Fibroblast of lung (primary cell): ENCODE measurements around the gene GGACT. TPM values are rescaled to one million over a fixed set of nuclear protein-coding genes. Genes with fewer than 3 reads are reported as not detected.

Experiments
- DNase-seq, 2 donors: peaks; one replicate each; pipeline versions ENCODE4 v3.0.0 to v3.0.0-alpha.2; 2010; ENCODE audit warnings: low read depth in 2 of 2
- H2AFZ ChIP-seq: 2 replicates; pipeline ENCODE4 v1.5.1; 2012; ENCODE audit warnings: low read length, control low read depth, inconsistent platforms
- H3K27ac ChIP-seq: 2 replicates; pipeline ENCODE4 v1.5.1; 2011; ENCODE audit warnings: low read length, control low read depth; ENCODE audit not compliant: insufficient read depth
- H3K27me3 ChIP-seq: 2 replicates; pipeline ENCODE4 v1.5.1; 2011; ENCODE audit warnings: mild to moderate bottlenecking, low read length; ENCODE audit not compliant: control insufficient read depth, insufficient read depth
- H3K36me3 ChIP-seq: 2 replicates; pipeline ENCODE4 v1.5.1; 2011; ENCODE audit warnings: low read length; ENCODE audit not compliant: control insufficient read depth, insufficient read depth
- H3K4me1 ChIP-seq: 2 replicates; pipeline ENCODE4 v1.5.1; 2011; ENCODE audit warnings: low read length; ENCODE audit not compliant: control insufficient read depth, insufficient read depth; ENCODE audit errors: extremely low read depth
- H3K4me2 ChIP-seq: 2 replicates; pipeline ENCODE4 v1.5.1; 2011; ENCODE audit warnings: low read length, control low read depth; ENCODE audit not compliant: insufficient read depth; ENCODE audit errors: extremely low read depth
- H3K4me3 ChIP-seq, 4 experiments: fragments of 200-600 bp in 1 of 4; sonication (generic) in 1 of 4; replicated peaks in 1 of 4; 2 replicates each; pipeline ENCODE4 v1.5.1; 2011 to 2016; ENCODE audit warnings: low read length in 4 of 4, low read depth in 3 of 4, mild to moderate bottlenecking in 3 of 4, control low read depth in 2 of 4, inconsistent platforms in 1 of 4, mixed read lengths in 1 of 4; ENCODE audit not compliant: insufficient read depth in 1 of 4; ENCODE audit errors: control extremely low read depth in 1 of 4
- H3K79me2 ChIP-seq: 2 replicates; pipeline ENCODE4 v1.5.1; 2012; ENCODE audit warnings: mild to moderate bottlenecking, low read length, inconsistent platforms; ENCODE audit not compliant: control insufficient read depth, insufficient read depth
- H3K9ac ChIP-seq: 2 replicates; pipeline ENCODE4 v1.5.1; 2011; ENCODE audit warnings: mild to moderate bottlenecking, low read length, control low read depth; ENCODE audit not compliant: insufficient read depth
- H3K9me3 ChIP-seq: 2 replicates; pipeline ENCODE4 v1.5.1; 2012; ENCODE audit warnings: low read depth, low read length; ENCODE audit not compliant: control insufficient read depth, insufficient read depth
- H4K20me1 ChIP-seq: 2 replicates; pipeline ENCODE4 v1.5.1; 2011; ENCODE audit warnings: low read length; ENCODE audit not compliant: control insufficient read depth, insufficient read depth; ENCODE audit errors: extremely low read depth
- CTCF ChIP-seq, 2 donors: IDR thresholded peaks in 1 of 2; conservative IDR thresholded peaks in 1 of 2; 1 replicate in 1 of 2; 2 replicates in 1 of 2; pipeline ENCODE4 v1.5.1; 2011 to 2012; ENCODE audit warnings: low read length in 2 of 2, control low read depth in 1 of 2, inconsistent platforms in 1 of 2, low read depth in 1 of 2, mild to moderate bottlenecking in 1 of 2
- EZH2 ChIP-seq: IDR thresholded peaks from 2 replicates; pipeline ENCODE4 v1.5.1; 2012; ENCODE audit warnings: low read length, control low read depth, mild to moderate bottlenecking; ENCODE audit errors: missing control alignments
- polyA plus RNA-seq, 2 donors: library from polyadenylated mRNA; depleted of rRNA in 1 of 2; stranded (reverse) in 1 of 2; unstranded in 1 of 2; fragments of >200 nt; gene quantifications; 2 replicates each; pipeline ENCODE4 v1.2.1, GENCODE V29; 2011 to 2012; ENCODE audit warnings: missing spikeins in 1 of 2
- total RNA-seq: library from RNA; depleted of rRNA; stranded (reverse); fragments of >200 nt; gene quantifications from 2 replicates; pipeline ENCODE4 v1.2.1, GENCODE V29; 2014

The GGACT gene
- total and polyA plus RNA-seq, 2 donors (not counting 1 experiment from before 2014, with no cell fraction given), result 2.6 to 6.6 TPM

- no peak overlapping the region for H3K27ac ChIP-seq
- H3K27me3 ChIP-seq, result no peaks in the 10 kb centered on the region
- no peaks in the 10 kb centered on the region for H4K20me1 ChIP-seq
- no peak overlapping the region for H3K9ac ChIP-seq
- no peaks in the 10 kb centered on the region for H3K9me3 ChIP-seq
- TF ChIP-seq CTCF (conservative IDR thresholded peaks at IDR 0.05 in 1 of 2, IDR thresholded peaks at IDR 0.05 in 1 of 2; ENCODE audit: low read depth in 1 of 2, low read length in 2 of 2) (no peak), EZH2 (no peak)
- DNase-seq, result no peak
- H3K79me2 ChIP-seq, result no peaks in the 10 kb centered on the region
- H3K4me2 ChIP-seq, result no peak overlapping the region
- H3K4me1 ChIP-seq, result no peaks in the 10 kb centered on the region
- H3K36me3 ChIP-seq, result no peaks in the 10 kb centered on the region
- H2AFZ ChIP-seq, result no peak overlapping the region
- H3K4me3 ChIP-seq, result no peak overlapping the region
Observed at GRCh38 chr13:100533588-100534041, 55.0 kb downstream of the GGACT start.

- TF ChIP-seq EZH2, result no peak
- Histone ChIP-seq H3K4me3 (no peak overlapping the region), H3K27ac (no peak overlapping the region)
Observed at GRCh38 chr13:100532836-100533435, 55.7 kb downstream of the GGACT start.

GRCh38 chr13:100532090-100532766, 56.4 kb downstream of the GGACT start:
- Histone ChIP-seq H4K20me1 (no peaks in the 10 kb centered on the region), H3K4me3 (no peak overlapping the region), H3K36me3 (no peaks in the 10 kb centered on the region), H3K27me3 (no peaks in the 10 kb centered on the region), H2AFZ (no peak overlapping the region), H3K27ac (no peak overlapping the region), H3K9ac (no peak overlapping the region), H3K4me1 (no peaks in the 10 kb centered on the region), H3K79me2 (no peaks in the 10 kb centered on the region), H3K9me3 (no peaks in the 10 kb centered on the region), H3K4me2 (no peak overlapping the region)
- TF ChIP-seq EZH2 (no peak), CTCF (conservative IDR thresholded peaks at IDR 0.05 in 1 of 2, IDR thresholded peaks at IDR 0.05 in 1 of 2; ENCODE audit: low read depth in 1 of 2, low read length in 2 of 2) (no peak)
- no peak for DNase-seq

More at GRCh38 chr13:100532836-100533435, 55.7 kb downstream of the GGACT start:
- Histone ChIP-seq H3K4me2 (no peak overlapping the region), H2AFZ (no peak overlapping the region), H3K79me2 (no peaks in the 10 kb centered on the region), H3K27me3 (no peaks in the 10 kb centered on the region), H3K4me1 (no peaks in the 10 kb centered on the region), H3K9ac (no peak overlapping the region), H3K9me3 (no peaks in the 10 kb centered on the region), H4K20me1 (no peaks in the 10 kb centered on the region), H3K36me3 (no peaks in the 10 kb centered on the region)
- DNase-seq, result no peak
